HG03521 (cell line): ENCODE results near the gene NCKIPSD.

Experiments
- ATAC-seq: cut with Tn5 transposase; IDR thresholded peaks from one replicate; pipeline ENCODE4 v1.9.1; 2021; ENCODE audit warnings: mild to moderate bottlenecking, moderate library complexity; ENCODE audit not compliant: unreplicated experiment

NCKIPSD gene

GRCh38 chr3:48651771-48652170 lies 33.9 kb downstream of the NCKIPSD start:
- no peak for ATAC-seq

GRCh38 chr3:48650723-48651122 lies 35.0 kb downstream of the NCKIPSD start:
- ATAC-seq, result no peak

- ATAC-seq, result no peak
These were observed 37.4 kb downstream of the NCKIPSD start for GRCh38 chr3:48648188-48648850.

GRCh38 chr3:48647714-48648113 lies 38.0 kb downstream of the NCKIPSD start:
- no peak for ATAC-seq

- ATAC-seq, result no peak
These were observed 40.6 kb downstream of the NCKIPSD start for GRCh38 chr3:48644898-48645760.

GRCh38 chr3:48642605-48643004 lies 43.1 kb downstream of the NCKIPSD start:
- ATAC-seq, result no peak

- no peak for ATAC-seq
These were observed 44.3 kb downstream of the NCKIPSD start for GRCh38 chr3:48641396-48641795.

- ATAC-seq, result no peak
These were observed 45.6 kb downstream of the NCKIPSD start for GRCh38 chr3:48639944-48640606.

GRCh38 chr3:48637305-48637704 lies 48.4 kb downstream of the NCKIPSD start:
- no peak for ATAC-seq

- ATAC-seq, result no peak
These were observed 49.5 kb downstream of the NCKIPSD start for GRCh38 chr3:48636149-48636655.

- ATAC-seq, result peak; percentile 92
These were observed 50.3 kb downstream of the NCKIPSD start, which contains the start of gene SLC26A6 for GRCh38 chr3:48635222-48636021. SLC26A6 (minus strand) TSS chr3:48635461; CDS start chr3:48635393, 68 bp downstream.

GRCh38 chr3:48634661-48635221 lies 51.0 kb downstream of the NCKIPSD start:
- ATAC-seq, result peak; percentile 22

- no peak for ATAC-seq
These were observed 52.0 kb downstream of the NCKIPSD start for GRCh38 chr3:48633743-48634142.

GRCh38 chr3:48633256-48633655 lies 52.5 kb downstream of the NCKIPSD start:
- ATAC-seq, result no peak

- ATAC-seq, result no peak
These were observed 53.9 kb downstream of the NCKIPSD start for GRCh38 chr3:48631516-48632448.

GRCh38 chr3:48630833-48631232 lies 54.9 kb downstream of the NCKIPSD start:
- no peak for ATAC-seq

GRCh38 chr3:48630407-48630806 lies 55.3 kb downstream of the NCKIPSD start:
- ATAC-seq, result no peak

- no peak for ATAC-seq
These were observed 55.8 kb downstream of the NCKIPSD start for GRCh38 chr3:48629894-48630293.
